H1 (cell line): ENCODE measurements around the gene PROKR1. TPM values are rescaled to one million over a fixed set of nuclear protein-coding genes. Genes with fewer than 3 reads are reported as not detected.

Experiments used
- CTCF ChIA-PET: fragments of 300-600 bp; sonication (Branson Sonifier 250); formaldehyde crosslinking; loops from one replicate; lab custom pipeline; 2021; ENCODE audit not compliant: partially characterized antibody; lab: Charles Lee
- POLR2A ChIA-PET: fragments of 300-600 bp; sonication (Branson Sonifier 250); formaldehyde crosslinking; loops from one replicate; lab custom pipeline; 2021; ENCODE audit warnings: inconsistent platforms; ENCODE audit not compliant: partially characterized antibody; lab: Charles Lee
- DNase-seq, 2 experiments: peaks; one replicate each; pipeline versions ENCODE4 v3.0.0 to v3.0.0-alpha.2; 2010 to 2022; ENCODE audit warnings: low spot score in 2 of 2, low read depth in 1 of 2, mixed read lengths in 1 of 2
- FAIRE-seq: peaks from 2 replicates; lab custom pipeline; 2011; peaks lifted over from hg19 to GRCh38; lab: Jason Lieb, UNC
- H2AFZ ChIP-seq: 2 replicates; pipeline ENCODE4 v1.8.1; 2012; ENCODE audit warnings: low read length, inconsistent platforms
- H2AK5ac ChIP-seq: 2 replicates; pipeline ENCODE4 v1.6.1; 2013; ENCODE audit warnings: low read depth, low read length
- H2BK120ac ChIP-seq: replicated peaks from 2 replicates; pipeline ENCODE3; 2013; ENCODE audit warnings: low read depth, low read length, inconsistent platforms
- H2BK12ac ChIP-seq: 2 replicates; pipeline ENCODE4 v1.6.1; 2013; ENCODE audit warnings: low read depth, low read length
- H2BK15ac ChIP-seq: 2 replicates; pipeline ENCODE4 v1.6.1; 2013; ENCODE audit warnings: low read length
- H2BK20ac ChIP-seq: 2 replicates; pipeline ENCODE4 v1.6.1; 2013; ENCODE audit warnings: low read length
- H2BK5ac ChIP-seq: 2 replicates; pipeline ENCODE4 v1.6.1; 2013; ENCODE audit warnings: low read depth, low read length
- H3K14ac ChIP-seq: 2 replicates; pipeline ENCODE4 v1.6.1; 2013; ENCODE audit warnings: inconsistent platforms; ENCODE audit not compliant: insufficient read length
- H3K18ac ChIP-seq: 2 replicates; pipeline ENCODE4 v1.6.1; 2013; ENCODE audit warnings: low read length; ENCODE audit errors: extremely low read depth
- H3K23ac ChIP-seq: 2 replicates; pipeline ENCODE4 v1.6.1; 2013; ENCODE audit warnings: inconsistent platforms; ENCODE audit not compliant: insufficient read length
- H3K23me2 ChIP-seq: 2 replicates; pipeline ENCODE4 v1.6.1; 2013; ENCODE audit warnings: low read depth, low read length
- H3K27ac ChIP-seq: 2 replicates; pipeline ENCODE4 v1.6.1; 2011; ENCODE audit warnings: low read depth, low read length, inconsistent platforms
- H3K27me3 ChIP-seq, 4 experiments: replicated peaks in 1 of 4; 1 replicate in 1 of 4; 2 replicates in 3 of 4; pipeline versions ENCODE4 v1.6.1 to v1.8.1; 2011 to 2013; ENCODE audit warnings: low read length in 3 of 4, mild to moderate bottlenecking in 3 of 4, inconsistent platforms in 2 of 4, mixed read lengths in 2 of 4, moderate library complexity in 1 of 4; ENCODE audit not compliant: control insufficient read depth in 3 of 4, insufficient read depth in 3 of 4; ENCODE audit errors: extremely low read depth in 1 of 4
- H3K36me3 ChIP-seq, 4 experiments: 2 replicates each; pipeline versions ENCODE4 v1.6.1 to v1.8.1; 2011 to 2013; ENCODE audit warnings: mild to moderate bottlenecking in 4 of 4, low read length in 3 of 4, moderate library complexity in 2 of 4, control low read depth in 1 of 4, inconsistent platforms in 1 of 4; ENCODE audit not compliant: insufficient read depth in 4 of 4, control insufficient read depth in 2 of 4
- H3K4ac ChIP-seq: replicated peaks from 2 replicates; pipeline ENCODE3; 2013; ENCODE audit warnings: low read length, low read depth, mixed read lengths, inconsistent platforms; ENCODE audit not compliant: insufficient read length
- H3K4me1 ChIP-seq, 4 experiments: replicated peaks in 1 of 4; 1 replicate in 1 of 4; 2 replicates in 3 of 4; pipeline versions ENCODE4 v1.6.1 to v1.8.1; 2011 to 2013; ENCODE audit warnings: low read length in 3 of 4, inconsistent platforms in 2 of 4, mixed read lengths in 1 of 4; ENCODE audit not compliant: insufficient read depth in 4 of 4, control insufficient read depth in 3 of 4
- H3K4me2 ChIP-seq, 2 experiments: 2 replicates each; pipeline versions ENCODE4 v1.6.1 to v1.8.1; 2011 to 2013; ENCODE audit warnings: low read depth in 2 of 2, low read length in 2 of 2, control low read depth in 1 of 2, inconsistent platforms in 1 of 2, mild to moderate bottlenecking in 1 of 2; ENCODE audit not compliant: insufficient read depth in 1 of 2
- H3K4me3 ChIP-seq, 4 experiments: fragments of 200-600, 300-600 bp in 1 of 4; sonication (generic), shearing (Covaris generic), sonication (Bioruptor Twin) in 1 of 4; 2 replicates each; pipeline versions ENCODE4 v1.5.1 to v1.8.1; 2011 to 2016; ENCODE audit warnings: low read length in 4 of 4, low read depth in 3 of 4, control low read depth in 2 of 4, inconsistent platforms in 2 of 4, mild to moderate bottlenecking in 2 of 4, mixed read lengths in 1 of 4, moderate library complexity in 1 of 4; ENCODE audit not compliant: insufficient read depth in 2 of 4; ENCODE audit errors: extremely low read depth in 1 of 4
- H3K56ac ChIP-seq: replicated peaks from 2 replicates; pipeline ENCODE3; 2013; ENCODE audit warnings: low read depth, mild to moderate bottlenecking, mixed read lengths, low read length, inconsistent platforms; ENCODE audit not compliant: insufficient read length
- H3K79me1 ChIP-seq: 2 replicates; pipeline ENCODE4 v1.6.1; 2013; ENCODE audit warnings: low read depth, low read length, control low read depth
- H3K79me2 ChIP-seq, 2 experiments: 2 replicates each; pipeline versions ENCODE4 v1.6.1 to v1.8.1; 2012 to 2013; ENCODE audit warnings: low read length in 2 of 2, mild to moderate bottlenecking in 2 of 2, inconsistent platforms in 1 of 2; ENCODE audit not compliant: insufficient read depth in 2 of 2, control insufficient read depth in 1 of 2
- H3K9ac ChIP-seq, 4 experiments: replicated peaks in 1 of 4; 1 replicate in 1 of 4; 2 replicates in 3 of 4; pipeline versions ENCODE4 v1.6.1 to v1.8.1; 2011 to 2013; ENCODE audit warnings: low read depth in 3 of 4, low read length in 3 of 4, control low read depth in 2 of 4, mild to moderate bottlenecking in 2 of 4, moderate library complexity in 2 of 4, inconsistent platforms in 1 of 4; ENCODE audit errors: extremely low read depth in 1 of 4
- H3K9me3 ChIP-seq, 2 experiments: 2 replicates each; pipeline versions ENCODE4 v1.6.1 to v1.8.1; 2012 to 2013; ENCODE audit warnings: mild to moderate bottlenecking in 2 of 2, moderate library complexity in 2 of 2, control low read depth in 1 of 2, inconsistent platforms in 1 of 2, low read depth in 1 of 2, low read length in 1 of 2, mixed read lengths in 1 of 2; ENCODE audit not compliant: insufficient read depth in 2 of 2
- H4K20me1 ChIP-seq, 2 experiments: replicated peaks in 1 of 2; 2 replicates each; pipeline versions ENCODE3 to v1.8.1; 2011 to 2013; ENCODE audit warnings: inconsistent platforms in 2 of 2, low read length in 2 of 2, mild to moderate bottlenecking in 1 of 2; ENCODE audit not compliant: insufficient read depth in 2 of 2, control insufficient read depth in 1 of 2
- H4K5ac ChIP-seq: 2 replicates; pipeline ENCODE4 v1.6.1; 2013; ENCODE audit warnings: low read length, low read depth, mixed read lengths, inconsistent platforms; ENCODE audit not compliant: insufficient read length
- H4K8ac ChIP-seq: 2 replicates; pipeline ENCODE4 v1.8.0; 2013; ENCODE audit warnings: mild to moderate bottlenecking, moderate library complexity, low read length, inconsistent platforms; ENCODE audit not compliant: insufficient read depth; ENCODE audit errors: extremely low read depth
- H4K91ac ChIP-seq: replicated peaks from 2 replicates; pipeline ENCODE3; 2013; ENCODE audit warnings: low read length, mixed read lengths, inconsistent platforms; ENCODE audit not compliant: insufficient read length
- CHD1 ChIP-seq: IDR thresholded peaks from 2 replicates; pipeline ENCODE4 v1.6.1; 2012; ENCODE audit warnings: low read depth, low read length, improper control_type of control experiment
- CTBP2 ChIP-seq: IDR thresholded peaks from 2 replicates; pipeline ENCODE4 v1.7.0; 2011; ENCODE audit warnings: borderline replicate concordance, mild to moderate bottlenecking, moderate library complexity, mixed read lengths, low read length; ENCODE audit not compliant: insufficient read depth, insufficient read length
- EGR1 ChIP-seq: IDR thresholded peaks from 2 replicates; pipeline ENCODE4 v1.6.1; 2011; ENCODE audit warnings: low read depth, low read length, borderline replicate concordance
- KDM4A ChIP-seq: IDR thresholded peaks from one replicate; pipeline ENCODE4 v1.7.1; 2012; ENCODE audit warnings: low read depth, mild to moderate bottlenecking, moderate library complexity, low read length, inconsistent platforms; ENCODE audit not compliant: severe bottlenecking
- KDM5A ChIP-seq: fragments of 200-600 bp; IDR thresholded peaks from 2 replicates; pipeline ENCODE4 v1.7.1; 2012; ENCODE audit warnings: mild to moderate bottlenecking, low read length, inconsistent platforms, mixed read lengths
- NANOG ChIP-seq: IDR thresholded peaks from 2 replicates; pipeline ENCODE4 v1.6.1; 2011; ENCODE audit warnings: low read length, low read depth, mild to moderate bottlenecking, inconsistent platforms; ENCODE audit not compliant: insufficient read depth, poor library complexity, severe bottlenecking
- RXRA ChIP-seq: IDR thresholded peaks from 2 replicates; pipeline ENCODE4 v1.6.1; 2011; ENCODE audit warnings: low read depth, mild to moderate bottlenecking, low read length, moderate library complexity; ENCODE audit not compliant: insufficient read depth
- TBP ChIP-seq: IDR thresholded peaks from 2 replicates; pipeline ENCODE4 v1.6.1; 2011; ENCODE audit warnings: low read depth, low read length, improper control_type of control experiment
- ZNF274 ChIP-seq: IDR thresholded peaks from 2 replicates; pipeline ENCODE4 v1.7.0; 2012; ENCODE audit warnings: low read length, borderline replicate concordance; ENCODE audit errors: extremely low read depth
- polyA plus RNA-seq, 7 experiments: library from polyadenylated mRNA; depleted of rRNA in 3 of 7; stranded (reverse) in 5 of 7; unstranded in 2 of 7; fragments of >200 nt in 5 of 7; fragments of 200-250 nt in 2 of 7; gene quantifications; 1 replicate in 5 of 7; 2 replicates in 1 of 7; 4 replicates in 1 of 7; pipeline versions ENCODE4 v1.2.1 to v1.2.3, GENCODE V29; 2011 to 2013; ENCODE audit warnings: missing spikeins in 2 of 7, mixed read lengths in 2 of 7
- total RNA-seq: library from RNA; stranded (reverse); fragmentation: NEBNext Ultra II Directional; extraction: Animal tissue kit (Norgen Biotek cat#: 25700); gene quantifications from 2 replicates; pipeline ENCODE4 v1.2.1, GENCODE V29; 2021
- TF ChIP-seq, protein P1 (sequence below): IDR thresholded peaks from 2 replicates; pipeline ENCODE4 v1.6.1; 2012; ENCODE audit warnings: inconsistent platforms

PROKR1 gene
- total and polyA plus RNA-seq, 2 of the 8 experiments (the other 6 are each of a cell fraction or from before 2014, with no cell fraction given) = 1.8 to 3.9 TPM

DNA sequence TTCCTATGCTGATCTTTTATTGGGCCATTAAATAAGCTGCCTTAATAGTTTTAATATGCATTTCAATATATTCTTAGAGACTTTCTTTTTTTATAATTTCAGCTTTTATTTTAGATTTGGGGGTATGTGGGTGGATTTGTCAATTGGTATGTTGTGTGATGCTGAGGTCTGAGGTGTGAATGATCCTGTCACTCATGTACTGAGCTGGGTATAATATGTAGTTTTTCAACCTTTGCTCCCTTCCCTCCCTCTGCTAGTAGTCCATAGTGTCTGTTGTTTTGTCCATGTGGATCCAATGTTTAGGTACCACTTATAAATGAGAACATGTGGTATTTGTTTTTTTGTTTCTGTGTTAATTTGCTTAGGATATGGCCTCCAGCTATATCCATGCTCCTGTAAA lies 35.5 kb upstream of the PROKR1 start:
- no peak overlapping the region for H2BK15ac ChIP-seq
- ChIA-PET CTCF (interaction anchor here (5.8 kb wide), 1 partner anchor 12 kb away, joined by 39 read pairs; no protein-coding TSS in a partner anchor), POLR2A (no interaction called here)
- no peak overlapping the region for H2AK5ac ChIP-seq
- H3K14ac ChIP-seq = no peak overlapping the region
- no peaks in the 10 kb centered on the region for H3K36me3 ChIP-seq
- no peak overlapping the region for H2BK120ac ChIP-seq
- DNase-seq (no peak), FAIRE-seq (no peak)
- peaks cover 3 to 5% of the 10 kb centered on the region in 2 experiments; a peak in 2 of 4 replicates for H3K9me3 ChIP-seq
- no peaks in the 10 kb centered on the region; the same call in 1 of the 2 replicates for H3K23me2 ChIP-seq
- H4K8ac ChIP-seq = no peak overlapping the region
- no peak overlapping the region for H4K91ac ChIP-seq
- H3K79me2 ChIP-seq = no peaks in the 10 kb centered on the region
- H2AFZ ChIP-seq = no peak overlapping the region
- H3K4me3 ChIP-seq = no peak overlapping the region
- no peaks in the 10 kb centered on the region for H3K4me1 ChIP-seq
- no peak overlapping the region for H3K4me2 ChIP-seq
- no peak overlapping the region for H2BK20ac ChIP-seq
- no peak overlapping the region for H4K5ac ChIP-seq
- no peaks in the 10 kb centered on the region for H3K27me3 ChIP-seq
- H3K56ac ChIP-seq = no peak overlapping the region
- no peak overlapping the region for H3K4ac ChIP-seq
- H3K9ac ChIP-seq = no peak overlapping the region
- no peak overlapping the region for H3K27ac ChIP-seq
- no peak overlapping the region for H3K23ac ChIP-seq
- no peaks in the 10 kb centered on the region for H4K20me1 ChIP-seq
- no peak overlapping the region for H2BK12ac ChIP-seq
- H3K18ac ChIP-seq = no peak overlapping the region
- no peaks in the 10 kb centered on the region for H3K79me1 ChIP-seq
- H2BK5ac ChIP-seq = no peak overlapping the region
- TF ChIP-seq KDM5A (no peak), NANOG (no peak), RXRA (no peak), KDM4A (no peak), TBP (no peak), CHD1 (no peak), EGR1 (no peak), ZNF274 (no peak), CTBP2 (no peak)
- TF ChIP-seq, protein P1, sequence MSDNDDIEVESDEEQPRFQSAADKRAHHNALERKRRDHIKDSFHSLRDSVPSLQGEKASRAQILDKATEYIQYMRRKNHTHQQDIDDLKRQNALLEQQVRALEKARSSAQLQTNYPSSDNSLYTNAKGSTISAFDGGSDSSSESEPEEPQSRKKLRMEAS = no peak
